Measurements from ENCODE around the gene SNCAIP.

The SNCAIP gene

DNA sequence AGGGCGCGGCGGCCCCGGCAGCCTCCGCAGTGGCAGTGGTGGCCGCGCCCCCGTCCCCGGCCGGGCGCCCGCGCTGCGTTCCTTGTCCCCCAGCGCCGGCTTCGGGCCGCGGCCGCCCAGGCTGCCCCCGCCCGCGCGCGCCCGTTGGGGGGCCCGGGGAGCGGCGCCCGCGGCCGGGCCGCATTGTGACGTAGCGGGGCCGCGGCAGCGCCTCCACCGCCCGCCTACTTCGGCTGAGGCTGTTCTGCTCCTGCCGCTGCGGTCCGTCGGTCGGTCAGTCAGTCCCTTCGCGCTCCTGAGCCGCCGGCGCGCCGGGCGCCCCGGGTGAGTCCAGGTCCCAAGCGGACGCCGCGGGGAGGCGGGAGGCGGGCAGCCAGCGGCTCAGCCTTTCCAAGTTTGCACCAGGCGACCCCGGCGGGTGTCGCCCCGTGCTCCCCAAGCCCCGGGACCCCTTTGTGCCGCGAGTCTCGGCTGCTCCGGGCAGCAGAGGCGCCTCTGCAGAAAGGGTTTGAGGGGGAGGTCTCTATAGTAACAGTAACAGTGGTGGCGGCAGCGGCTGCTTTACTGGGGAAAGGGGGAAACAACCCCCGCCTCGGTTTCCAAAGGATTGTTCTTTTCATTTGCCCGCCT lies at the start of gene SNCAIP:
Gene SNCAIP, plus strand, starts transcription at position 277 of the 630 bp plus-strand sequence. CDS start 78,898 bp downstream, outside the sequence.
- no peak for DNase-seq (ENCODE audit: low read depth in 2 of 2)

DNA sequence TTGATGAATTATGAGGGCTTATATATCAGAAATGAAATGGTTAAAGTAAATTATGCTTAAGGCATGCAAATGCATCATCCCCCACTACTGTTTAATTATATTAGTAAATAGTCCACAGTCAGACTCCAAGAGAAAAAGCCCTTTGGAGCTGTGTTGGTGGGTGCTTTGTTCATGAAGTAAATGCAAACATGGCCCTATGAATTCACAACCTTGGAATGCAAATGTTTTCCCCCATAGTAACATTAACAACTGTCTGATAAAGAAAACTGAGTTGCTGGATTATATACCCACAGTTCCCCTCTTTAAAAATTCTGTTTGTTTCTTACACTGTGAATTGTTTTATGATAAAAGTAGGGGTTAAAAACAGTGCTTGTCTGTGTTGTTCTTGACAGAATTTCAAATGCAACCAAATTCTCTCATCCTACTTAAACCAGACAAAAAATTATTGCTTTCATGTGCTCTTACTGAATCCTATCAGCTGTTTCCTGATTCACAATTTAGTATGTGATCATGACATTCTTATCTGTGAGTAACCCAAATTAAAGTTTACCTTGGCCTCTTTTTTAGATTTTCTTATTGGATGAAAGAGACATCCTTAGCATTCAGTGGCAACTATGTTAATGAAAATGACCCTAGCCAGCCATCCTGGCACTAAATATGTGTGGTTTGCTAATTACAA lies 48.5 kb upstream of the SNCAIP start:
- peak; percentile 13 to 18 for DNase-seq (ENCODE audit: low read depth in 2 of 2)

- no peak for DNase-seq (ENCODE audit: low read depth in 2 of 2)
Observed at GRCh38 chr5:122264610-122265009, 47.4 kb upstream of the SNCAIP start.

DNA sequence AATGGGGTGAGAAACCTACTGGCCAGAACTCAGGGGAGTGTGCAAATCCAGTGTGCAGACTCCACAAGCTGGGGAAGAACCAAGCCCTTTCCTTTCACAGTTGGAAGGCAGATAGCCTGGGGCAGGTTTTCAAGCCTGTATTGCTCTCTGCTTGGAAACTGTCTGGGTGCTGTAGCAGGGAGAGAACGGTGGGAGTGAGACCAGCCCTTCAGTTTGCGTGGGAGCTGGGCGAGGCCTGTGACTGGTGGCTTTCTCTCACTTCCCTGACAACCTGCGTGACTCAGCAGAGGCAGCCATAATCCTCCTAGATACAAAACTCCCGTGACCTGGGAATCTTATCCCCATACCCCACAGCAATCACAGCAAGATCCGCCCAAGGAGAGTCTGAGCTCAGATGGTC lies 44.9 kb upstream of the SNCAIP start:
- no peak for DNase-seq (ENCODE audit: low read depth in 2 of 2)

DNA sequence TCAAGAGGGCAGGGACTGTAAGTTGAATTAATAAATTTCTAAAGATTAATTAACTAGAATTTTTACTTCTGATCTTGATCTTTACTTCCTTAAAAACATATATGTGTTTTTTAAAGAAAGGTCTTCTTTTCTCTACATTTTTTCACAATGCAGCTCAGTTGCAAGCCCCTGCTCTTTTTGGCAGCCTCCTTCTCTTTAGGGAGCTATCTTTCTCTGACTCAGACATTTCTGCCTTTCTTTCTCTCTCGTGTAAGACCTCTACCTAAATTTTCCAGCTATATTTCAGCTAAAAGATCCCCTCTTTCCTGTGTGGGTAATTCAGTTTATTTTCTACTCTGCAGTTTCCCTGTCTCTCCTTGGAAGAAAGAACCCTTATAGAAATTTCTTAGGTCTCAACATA lies 38.3 kb upstream of the SNCAIP start:
- no peak for DNase-seq (ENCODE audit: low read depth in 2 of 2)

DNA sequence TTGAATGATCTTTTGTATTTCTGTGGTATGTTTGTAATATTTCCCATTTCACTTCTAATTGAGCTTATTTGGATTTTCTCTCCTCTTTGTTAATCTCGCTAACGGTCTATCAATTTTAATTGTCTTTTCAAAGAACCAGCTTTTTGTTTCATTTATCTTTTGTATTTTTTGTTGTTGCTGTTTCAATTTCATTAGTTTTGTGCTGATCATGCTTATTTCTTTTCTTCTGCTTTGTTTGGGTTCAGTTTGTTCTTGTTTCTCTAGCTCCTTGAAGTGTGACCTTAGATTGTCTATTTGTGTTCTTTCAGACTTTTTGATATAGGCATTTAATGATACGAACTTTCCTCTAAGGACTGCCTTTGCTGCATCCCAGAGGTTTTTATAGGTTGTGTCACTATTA lies 28.4 kb upstream of the SNCAIP start:
- DNase-seq (ENCODE audit: low read depth in 2 of 2), result no peak

- no peak for DNase-seq (ENCODE audit: low read depth in 2 of 2)
Observed at GRCh38 chr5:122286541-122286940, 25.5 kb upstream of the SNCAIP start.

- no peak for DNase-seq (ENCODE audit: low read depth in 2 of 2)
Observed at GRCh38 chr5:122287101-122287500, 24.9 kb upstream of the SNCAIP start.

- DNase-seq (ENCODE audit: low read depth in 2 of 2), result no peak
Observed at GRCh38 chr5:122291000-122291901, 20.8 kb upstream of the SNCAIP start.

GRCh38 chr5:122292332-122292731 lies 19.7 kb upstream of the SNCAIP start:
- peak; percentile 30 to 36 for DNase-seq (ENCODE audit: low read depth in 2 of 2)

GRCh38 chr5:122295138-122295537 lies 16.9 kb upstream of the SNCAIP start:
- DNase-seq (ENCODE audit: low read depth in 2 of 2), result no peak

DNA sequence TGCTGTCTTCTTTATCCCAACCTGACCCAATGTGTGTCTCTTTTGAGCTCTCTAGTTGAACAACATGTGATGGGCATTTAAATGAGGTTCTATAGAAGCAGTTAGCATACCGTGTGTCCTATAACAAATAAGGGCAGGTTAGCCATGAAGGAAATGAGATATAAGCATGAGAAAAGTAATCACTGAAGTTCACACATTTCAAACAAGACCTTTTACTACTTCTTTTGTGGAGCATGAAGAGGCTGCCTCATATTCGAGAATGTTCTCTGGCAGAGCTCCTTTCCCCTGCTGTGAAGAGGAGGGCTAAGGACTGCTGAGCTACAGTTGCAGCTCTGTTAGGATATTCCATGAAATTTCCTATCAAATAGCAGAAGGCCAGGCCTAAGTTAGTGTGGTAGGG lies 15.2 kb upstream of the SNCAIP start:
- no peak for DNase-seq (ENCODE audit: low read depth in 2 of 2)

- DNase-seq (ENCODE audit: low read depth in 2 of 2), result no peak
Observed at GRCh38 chr5:122297587-122298298, 14.3 kb upstream of the SNCAIP start.

DNA sequence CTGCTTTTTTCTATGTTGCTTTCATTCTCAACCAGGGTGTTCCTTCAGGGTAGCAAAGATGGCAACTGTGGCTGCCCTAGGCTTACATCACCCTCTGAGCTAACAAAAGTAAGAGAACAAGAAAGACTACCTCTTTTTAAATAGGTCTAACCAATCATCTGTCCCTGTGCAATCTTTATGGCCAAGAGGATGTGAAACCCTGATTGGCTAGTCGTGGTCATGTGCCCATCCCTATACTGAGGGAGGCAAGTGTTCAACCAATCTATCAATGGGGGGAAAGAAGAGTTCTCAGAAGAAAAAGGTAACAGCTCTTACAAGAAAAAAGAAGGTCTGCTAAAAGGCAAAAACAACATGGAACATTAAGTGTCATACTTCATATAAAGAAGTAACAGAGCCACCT lies 11.7 kb upstream of the SNCAIP start:
- no peak for DNase-seq (ENCODE audit: low read depth in 2 of 2)

DNA sequence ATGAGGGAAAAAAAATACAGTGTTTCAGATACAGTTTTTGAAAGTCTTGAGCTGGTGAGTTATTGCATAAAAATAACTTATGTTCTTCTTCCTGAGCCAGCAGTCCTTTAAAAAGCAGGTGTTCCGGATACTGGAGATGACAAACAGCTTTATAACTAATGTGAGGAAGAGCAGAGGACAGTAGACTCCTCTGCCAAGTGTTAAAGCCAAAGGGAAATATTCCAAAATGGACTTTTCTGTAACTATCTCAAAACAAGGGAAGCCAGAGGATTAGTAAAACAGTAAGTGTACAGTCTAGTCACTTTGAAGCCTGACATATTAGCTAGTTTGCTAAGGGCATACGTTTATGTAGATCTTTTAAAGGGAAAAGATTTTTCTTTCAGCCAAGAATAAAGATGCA lies 11.0 kb upstream of the SNCAIP start:
- no peak for DNase-seq (ENCODE audit: low read depth in 2 of 2)

- no peak for DNase-seq (ENCODE audit: low read depth in 2 of 2)
Observed at GRCh38 chr5:122304471-122305215, 7.4 kb upstream of the SNCAIP start.

GRCh38 chr5:122306461-122306860 lies 5.6 kb upstream of the SNCAIP start:
- no peak for DNase-seq (ENCODE audit: low read depth in 2 of 2)

DNA sequence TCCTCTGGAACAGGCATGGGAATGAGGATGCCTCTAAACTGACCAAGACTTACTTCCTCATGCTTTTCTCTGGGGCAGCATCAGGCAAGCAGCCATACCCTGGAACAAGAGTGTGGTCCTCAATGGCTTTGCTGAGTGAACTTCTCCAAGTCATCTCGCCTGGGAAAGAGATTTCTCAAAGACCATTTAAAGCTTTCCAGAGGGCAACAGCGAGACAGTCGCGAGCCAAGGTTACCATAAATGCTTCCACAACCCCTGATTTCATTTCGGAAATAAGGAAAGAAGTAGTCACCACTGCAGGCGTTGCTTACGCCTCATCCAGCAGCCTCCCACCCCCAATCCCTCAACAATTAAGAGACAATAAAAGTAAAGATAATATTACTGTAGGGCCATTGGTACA lies 1.1 kb upstream of the SNCAIP start:
- no peak for DNase-seq (ENCODE audit: low read depth in 2 of 2)

DNA sequence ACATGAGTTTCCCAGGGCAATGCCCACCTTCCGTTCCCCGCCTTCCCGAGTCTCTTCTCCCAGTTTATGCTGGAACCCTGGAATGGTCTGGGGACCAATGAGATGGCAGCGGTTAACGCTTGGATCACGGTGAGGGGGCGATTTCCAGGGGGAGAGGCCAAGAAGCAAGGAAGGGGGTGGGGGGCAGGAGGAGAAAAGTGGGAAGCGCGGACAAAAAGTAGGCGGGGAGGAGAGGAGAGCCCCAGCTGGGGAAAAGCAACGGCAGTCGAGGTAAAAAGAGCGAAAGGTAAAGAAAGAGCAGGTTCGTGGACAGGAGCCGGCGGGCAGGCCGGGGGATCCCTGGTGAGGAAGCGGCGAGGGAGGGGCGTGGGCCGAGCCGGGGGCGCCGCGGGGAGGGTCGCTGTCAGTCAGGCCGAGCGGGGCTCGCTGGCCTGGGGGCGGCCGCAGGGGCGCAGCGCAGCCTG lies 508 bp upstream of the SNCAIP start:
- DNase-seq (ENCODE audit: low read depth in 2 of 2), result no peak

DNA sequence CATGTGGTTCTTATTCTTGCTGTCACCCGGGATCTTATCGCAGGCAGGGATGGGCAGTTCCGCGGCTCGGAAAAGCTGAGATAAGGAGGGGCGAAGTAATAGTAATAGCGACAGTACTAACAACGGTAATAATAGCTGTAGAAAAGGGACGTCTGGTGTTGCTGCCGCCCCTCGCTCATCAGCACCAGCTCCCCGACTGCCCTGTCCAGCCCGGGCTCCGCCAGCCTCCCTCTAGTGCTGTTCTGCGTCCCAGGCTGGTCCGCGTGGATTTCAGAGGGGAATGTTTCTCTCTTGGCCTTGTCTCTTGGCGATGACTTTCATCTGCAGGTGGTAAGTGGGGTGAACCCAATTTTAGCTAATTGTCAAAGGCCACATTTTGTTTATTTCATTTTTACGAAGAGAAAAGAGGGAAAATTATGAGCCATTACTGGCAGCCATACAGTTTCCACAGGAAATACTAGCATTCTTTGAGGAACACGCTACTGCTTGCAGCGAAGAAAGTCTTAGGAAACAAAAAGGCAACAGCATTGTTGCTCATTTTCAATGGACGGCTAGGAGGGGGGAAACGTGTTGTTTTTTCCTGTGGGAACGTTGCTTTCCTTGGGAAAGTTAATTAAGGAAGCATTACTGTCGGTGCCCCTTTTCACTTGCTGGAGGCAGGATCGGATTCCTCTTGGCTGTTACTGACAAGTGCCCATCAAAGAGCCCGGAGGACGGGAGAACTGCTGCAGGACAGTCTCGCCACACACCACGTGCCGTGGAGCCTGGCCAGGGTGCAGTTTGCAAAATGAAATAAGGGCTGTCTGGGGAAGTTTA lies 762 bp downstream of the SNCAIP start:
- DNase-seq (ENCODE audit: low read depth in 2 of 2), result no peak

Data from fibroblast of skin of left quadriceps (primary cell).